ENCODE measurements around the gene ISG15. TPM values are rescaled to one million over a fixed set of nuclear protein-coding genes. Genes with fewer than 3 reads are reported as not detected.
"Not testable (repeated sequence)": the region's sequence is repeated elsewhere in the genome, so short reads cannot be mapped to it uniquely, and the experiment has no call there.

ISG15 gene
- total RNA-seq, 5 donors from 2014 or later (not counting 1 experiment from before 2014, with no cell fraction given): 29.1 to 69.8 (median 48.5) TPM

- no peaks in the 10 kb centered on the region for H3K36me3 ChIP-seq (ENCODE audit: control insufficient read depth in 2 of 2, extremely low read depth in 1 of 2, insufficient read depth in 1 of 2, low read length in 1 of 2)
- no peak overlapping the region for H3K27ac Mint-ChIP-seq
- no peaks in the 10 kb centered on the region for H3K9me3 ChIP-seq
- H3K4me1 ChIP-seq (ENCODE audit: control insufficient read depth in 1 of 2, extremely low read depth in 1 of 2, insufficient read depth in 2 of 2, low read length in 2 of 2): peaks cover 0 to 6% of the 10 kb centered on the region in 2 experiments
- H3K4me3 Mint-ChIP-seq: no peak overlapping the region
- peaks cover 0 to 5% (median 4%) of the 10 kb centered on the region in 3 donors for H3K4me1 Mint-ChIP-seq
- no peak for ATAC-seq (replicated peaks in 1 of 4)
- peaks cover 0 to 29% of the 10 kb centered on the region in 2 experiments for H3K27me3 ChIP-seq (replicated peaks in 1 of 2; ENCODE audit: control insufficient read depth in 2 of 2, extremely low read depth in 1 of 2, insufficient read depth in 2 of 2, low read length in 1 of 2)
- ChIA-PET CTCF (no interaction called here), POLR2A (no interaction called here)
- no peak for DNase-seq
- no peaks in the 10 kb centered on the region for H3K9me3 Mint-ChIP-seq
- H3K36me3 Mint-ChIP-seq: no peaks in the 10 kb centered on the region
- H3K4me3 ChIP-seq (ENCODE audit: control insufficient read depth in 1 of 2, extremely low read depth in 1 of 2, low read length in 1 of 2): no peak overlapping the region
- H3K27me3 Mint-ChIP-seq: peaks cover 0 to 14% of the 10 kb centered on the region in 2 donors
- H3K27ac ChIP-seq (ENCODE audit: low read length): no peak overlapping the region
- 88% methylated on average over 13 of the region's 18 CpGs for WGBS (ENCODE audit: insufficient coverage)
Observed at GRCh38 chr1:1054099-1054700, 40.9 kb downstream of the ISG15 start.

- CTCF ChIA-PET: no interaction called here
- no peak overlapping the region for H3K27ac ChIP-seq (ENCODE audit: low read length)
- no peaks in the 10 kb centered on the region for H3K36me3 ChIP-seq (ENCODE audit: control insufficient read depth in 2 of 2, extremely low read depth in 1 of 2, insufficient read depth in 1 of 2, low read length in 1 of 2)
- H3K27me3 ChIP-seq (replicated peaks in 1 of 2; ENCODE audit: control insufficient read depth in 2 of 2, extremely low read depth in 1 of 2, insufficient read depth in 2 of 2, low read length in 1 of 2): peaks cover 0 to 33% of the 10 kb centered on the region in 2 experiments
- H3K4me1 Mint-ChIP-seq: peaks cover 0 to 5% (median 4%) of the 10 kb centered on the region in 3 donors
- DNase-seq (no peak), ATAC-seq (replicated peaks in 1 of 4) (no peak)
- H3K27me3 Mint-ChIP-seq: peaks cover 0 to 16% of the 10 kb centered on the region in 2 donors
- POLR2A ChIA-PET: no interaction called here
- no peaks in the 10 kb centered on the region for H3K9me3 ChIP-seq
- H3K36me3 Mint-ChIP-seq: no peaks in the 10 kb centered on the region
- no peak overlapping the region for H3K4me3 Mint-ChIP-seq
- WGBS (ENCODE audit: insufficient coverage): 90% methylated on average over 20 of the region's 23 CpGs
- H3K9me3 Mint-ChIP-seq: no peaks in the 10 kb centered on the region
- peaks cover 2 to 10% of the 10 kb centered on the region in 2 experiments for H3K4me1 ChIP-seq (ENCODE audit: control insufficient read depth in 1 of 2, extremely low read depth in 1 of 2, insufficient read depth in 2 of 2, low read length in 2 of 2)
- H3K4me3 ChIP-seq (ENCODE audit: control insufficient read depth in 1 of 2, extremely low read depth in 1 of 2, low read length in 1 of 2): no peak overlapping the region
- H3K27ac Mint-ChIP-seq: no peak overlapping the region
Observed at GRCh38 chr1:1054971-1055370, 41.7 kb downstream of the ISG15 start.

GRCh38 chr1:1055841-1056736 lies 42.8 kb downstream of the ISG15 start:
- Mint-ChIP-seq H3K27ac (no peak overlapping the region), H3K36me3 (no peaks in the 10 kb centered on the region), H3K27me3 (peaks cover 2 to 25% of the 10 kb centered on the region in 2 donors), H3K4me3 (no peak overlapping the region), H3K4me1 (peaks cover 0 to 8% (median 8%) of the 10 kb centered on the region in 3 donors), H3K9me3 (no peaks in the 10 kb centered on the region)
- ChIA-PET POLR2A (no interaction called here), CTCF (interaction anchor here in 1 of 2 donors (0.5 kb wide), 1 partner anchor 469 kb away, joined by 5 read pairs; no protein-coding TSS in a partner anchor)
- DNase-seq: no peak
- Histone ChIP-seq H3K9me3 (no peaks in the 10 kb centered on the region), H3K27ac (ENCODE audit: low read length) (no peak overlapping the region), H3K27me3 (replicated peaks in 1 of 2; ENCODE audit: control insufficient read depth in 2 of 2, extremely low read depth in 1 of 2, insufficient read depth in 2 of 2, low read length in 1 of 2) (peaks cover 0 to 44% of the 10 kb centered on the region in 2 experiments), H3K4me1 (ENCODE audit: control insufficient read depth in 1 of 2, extremely low read depth in 1 of 2, insufficient read depth in 2 of 2, low read length in 2 of 2) (peaks cover 2 to 15% of the 10 kb centered on the region in 2 experiments), H3K36me3 (ENCODE audit: control insufficient read depth in 2 of 2, extremely low read depth in 1 of 2, insufficient read depth in 1 of 2, low read length in 1 of 2) (no peaks in the 10 kb centered on the region), H3K4me3 (ENCODE audit: control insufficient read depth in 1 of 2, extremely low read depth in 1 of 2, low read length in 1 of 2) (no peak overlapping the region)
- 87% methylated on average over 40 of the region's 50 CpGs for WGBS (ENCODE audit: insufficient coverage)
- ATAC-seq (replicated peaks in 1 of 4): no peak

DNA sequence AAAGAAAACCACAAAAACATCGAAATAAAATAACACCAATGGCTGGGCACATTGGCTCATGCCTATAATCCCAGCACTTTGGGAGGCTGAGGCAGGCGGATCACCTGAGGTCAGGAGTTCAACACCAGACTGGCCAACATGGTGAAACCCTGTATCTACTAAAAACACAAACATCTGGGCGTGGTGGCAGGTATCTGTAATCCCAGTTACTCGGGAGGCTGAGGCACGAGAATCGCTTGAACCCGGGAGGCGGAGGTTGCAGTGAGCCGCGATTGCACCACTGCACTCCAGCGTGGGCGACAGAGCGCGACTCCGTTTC lies 44.4 kb downstream of the ISG15 start:
- DNase-seq; POLR2A ChIA-PET; CTCF ChIA-PET; H3K36me3 Mint-ChIP-seq; H3K27ac Mint-ChIP-seq; H3K9me3 Mint-ChIP-seq; H3K36me3 ChIP-seq (ENCODE audit: control insufficient read depth in 2 of 2, extremely low read depth in 1 of 2, insufficient read depth in 1 of 2, low read length in 1 of 2); H3K27ac ChIP-seq (ENCODE audit: low read length); ATAC-seq (replicated peaks in 1 of 4); H3K9me3 ChIP-seq; H3K4me3 ChIP-seq (ENCODE audit: control insufficient read depth in 1 of 2, extremely low read depth in 1 of 2, low read length in 1 of 2): not testable (repeated sequence)
- H3K4me1 Mint-ChIP-seq: peaks cover 0 to 13% (median 8%) of the 10 kb centered on the region in 3 donors
- Histone ChIP-seq H3K4me1 (ENCODE audit: control insufficient read depth in 1 of 2, extremely low read depth in 1 of 2, insufficient read depth in 2 of 2, low read length in 2 of 2) (peaks cover 2 to 18% of the 10 kb centered on the region in 2 experiments), H3K27me3 (replicated peaks in 1 of 2; ENCODE audit: control insufficient read depth in 2 of 2, extremely low read depth in 1 of 2, insufficient read depth in 2 of 2, low read length in 1 of 2) (peaks cover 0 to 59% of the 10 kb centered on the region in 2 experiments)
- H3K27me3 Mint-ChIP-seq: peaks cover 3 to 33% of the 10 kb centered on the region in 2 donors
- 67% methylated on average over 5 of the region's 15 CpGs for WGBS (ENCODE audit: insufficient coverage)
- H3K4me3 Mint-ChIP-seq: peak overlapping the region in 2 of 3 donors; percentile 6 to 75

DNA sequence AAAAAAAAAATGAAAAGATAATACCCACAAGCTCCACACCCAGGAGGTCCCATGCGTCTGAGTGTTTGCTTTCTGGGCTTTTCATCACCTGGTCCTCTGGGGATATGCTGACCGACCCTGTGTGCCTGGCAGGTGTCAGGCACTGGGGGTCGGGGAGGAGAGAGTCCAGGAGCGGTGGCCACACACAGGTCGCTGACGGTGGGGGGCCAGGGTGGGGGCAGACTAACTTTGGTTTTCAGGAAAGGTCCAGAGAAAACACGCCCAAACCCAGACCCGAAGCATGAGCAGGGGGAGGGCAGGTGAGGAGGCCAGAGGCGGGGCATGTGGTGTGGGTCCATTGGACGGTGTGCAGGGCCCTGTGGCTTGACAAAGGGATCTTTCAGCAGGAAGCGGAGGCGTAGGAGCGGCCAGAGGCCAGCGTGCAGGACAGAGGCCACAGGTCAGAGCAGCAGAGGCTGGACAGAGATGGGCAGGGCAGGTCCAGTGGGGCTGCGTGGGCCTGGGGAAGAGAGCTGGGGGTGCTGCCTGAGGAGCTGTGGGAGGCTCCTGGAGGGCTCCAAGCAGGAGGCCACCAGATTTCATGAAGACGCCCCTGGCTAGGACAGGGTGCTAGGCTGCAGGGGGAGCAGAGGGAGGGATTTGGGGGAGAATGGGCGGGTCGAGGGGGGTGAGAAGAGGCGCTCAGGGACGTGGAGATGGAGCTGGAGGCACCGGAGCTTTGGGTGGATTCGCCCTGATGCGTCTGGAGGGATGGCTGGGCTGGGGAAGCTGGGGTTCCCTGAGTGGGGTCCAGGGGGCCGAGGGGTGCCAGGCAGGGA lies 45.0 kb downstream of the ISG15 start:
- Mint-ChIP-seq H3K27ac (no peak overlapping the region), H3K4me1 (peaks cover 0 to 17% (median 11%) of the 10 kb centered on the region in 3 donors), H3K36me3 (no peaks in the 10 kb centered on the region), H3K27me3 (peaks cover 3 to 33% of the 10 kb centered on the region in 2 donors), H3K9me3 (no peaks in the 10 kb centered on the region), H3K4me3 (peak overlapping the region; percentile 65 to 75 (median 67))
- Histone ChIP-seq H3K27me3 (replicated peaks in 1 of 2; ENCODE audit: control insufficient read depth in 2 of 2, extremely low read depth in 1 of 2, insufficient read depth in 2 of 2, low read length in 1 of 2) (peaks cover 0 to 64% of the 10 kb centered on the region in 2 experiments), H3K36me3 (ENCODE audit: control insufficient read depth in 2 of 2, extremely low read depth in 1 of 2, insufficient read depth in 1 of 2, low read length in 1 of 2) (no peaks in the 10 kb centered on the region), H3K4me1 (ENCODE audit: control insufficient read depth in 1 of 2, extremely low read depth in 1 of 2, insufficient read depth in 2 of 2, low read length in 2 of 2) (peaks cover 2 to 21% of the 10 kb centered on the region in 2 experiments), H3K4me3 (ENCODE audit: control insufficient read depth in 1 of 2, extremely low read depth in 1 of 2, low read length in 1 of 2) (no peak overlapping the region), H3K9me3 (no peaks in the 10 kb centered on the region), H3K27ac (ENCODE audit: low read length) (no peak overlapping the region)
- ChIA-PET CTCF (no interaction called here), POLR2A (no interaction called here)
- WGBS (ENCODE audit: insufficient coverage): 33% methylated on average over 20 of the region's 24 CpGs
- DNase-seq (no peak), ATAC-seq (replicated peaks in 1 of 4) (no peak)

GRCh38 chr1:1058921-1059493 lies 45.7 kb downstream of the ISG15 start:
- Histone ChIP-seq H3K4me1 (ENCODE audit: control insufficient read depth in 1 of 2, extremely low read depth in 1 of 2, insufficient read depth in 2 of 2, low read length in 2 of 2) (peaks cover 2 to 28% of the 10 kb centered on the region in 2 experiments), H3K27ac (ENCODE audit: low read length) (no peak overlapping the region), H3K27me3 (replicated peaks in 1 of 2; ENCODE audit: control insufficient read depth in 2 of 2, extremely low read depth in 1 of 2, insufficient read depth in 2 of 2, low read length in 1 of 2) (peaks cover 0 to 71% of the 10 kb centered on the region in 2 experiments), H3K36me3 (ENCODE audit: control insufficient read depth in 2 of 2, extremely low read depth in 1 of 2, insufficient read depth in 1 of 2, low read length in 1 of 2) (no peaks in the 10 kb centered on the region), H3K4me3 (ENCODE audit: control insufficient read depth in 1 of 2, extremely low read depth in 1 of 2, low read length in 1 of 2) (peak overlapping the region; percentile 17 to 19), H3K9me3 (no peaks in the 10 kb centered on the region)
- Mint-ChIP-seq H3K36me3 (no peaks in the 10 kb centered on the region), H3K27ac (no peak overlapping the region), H3K9me3 (no peaks in the 10 kb centered on the region), H3K4me1 (peaks cover 0 to 20% (median 12%) of the 10 kb centered on the region in 3 donors), H3K4me3 (peak overlapping the region; percentile 63 to 75 (median 65)), H3K27me3 (peaks cover 3 to 33% of the 10 kb centered on the region in 2 donors)
- peak; percentile 28 to 40 (median 32) for ATAC-seq (replicated peaks in 1 of 4)
- ChIA-PET CTCF (no interaction called here), POLR2A (no interaction called here)
- DNase-seq: peak in 7 of 35 experiments; percentile 23 to 49 (median 34)
- 1% methylated on average over 45 of the region's 48 CpGs for WGBS (ENCODE audit: insufficient coverage)

Data from T-cell (primary cell).